Upper lobe of left lung (tissue), 6 donors: ENCODE data around the gene MXI1. TPM values are rescaled to one million over a fixed set of nuclear protein-coding genes. Genes with fewer than 3 reads are reported as not detected.

Experiments
- ATAC-seq, 2 donors: fragments of 200-7000 bp; cut with Tn5 transposase; one replicate each; pipeline ENCODE4 v1.9.1; 2022; ENCODE audit warnings: mild to moderate bottlenecking in 2 of 2, moderate library complexity in 2 of 2; ENCODE audit not compliant: low FRiP score in 2 of 2
- DNase-seq, 2 donors: peaks; one replicate each; pipeline ENCODE4 v3.0.0-alpha.2; 2019 to 2020
- H3K27ac ChIP-seq, 4 donors: fragments of 200-600 bp; sonication (generic); one replicate each; pipeline ENCODE4 v1.5.1; 2016 to 2019
- H3K27me3 ChIP-seq, 4 donors: fragments of 200-600 bp; sonication (generic); one replicate each; pipeline ENCODE4 v1.5.1; 2017 to 2019
- H3K36me3 ChIP-seq, 4 donors: fragments of 200-600 bp; sonication (generic); one replicate each; pipeline ENCODE4 v1.5.1; 2016 to 2019
- H3K4me1 ChIP-seq, 4 donors: fragments of 200-600 bp; sonication (generic); one replicate each; pipeline ENCODE4 v1.5.1; 2018 to 2019
- H3K4me3 ChIP-seq, 4 donors: fragments of 200-600 bp; sonication (generic); one replicate each; pipeline ENCODE4 v1.5.1; 2017 to 2019; ENCODE audit warnings: mild to moderate bottlenecking in 2 of 4, moderate library complexity in 1 of 4
- H3K9me3 ChIP-seq, 4 donors: fragments of 200-600 bp; sonication (generic); one replicate each; pipeline ENCODE4 v1.5.1; 2018 to 2019
- CTCF ChIP-seq, 6 experiments: fragments of 450-650 bp in 4 of 6; fragments of 200-600 bp in 2 of 6; sonication (generic) in 2 of 6; IDR thresholded peaks; one replicate each; pipeline ENCODE4 v1.5.1; 2016 to 2019; ENCODE audit warnings: antibody characterized with exemption in 6 of 6
- EP300 ChIP-seq, 4 donors: sonication (generic); formaldehyde crosslinking; IDR thresholded peaks; one replicate each; pipeline ENCODE4 v1.5.1; 2017; ENCODE audit warnings: antibody characterized with exemption in 4 of 4, control low read depth in 2 of 4
- POLR2A ChIP-seq, 4 donors: fragments of 450-650 bp; IDR thresholded peaks; one replicate each; pipeline ENCODE4 v1.5.1; 2016 to 2017; ENCODE audit warnings: antibody characterized with exemption in 4 of 4, mild to moderate bottlenecking in 2 of 4
- POLR2AphosphoS5 ChIP-seq, 2 donors: sonication (generic); formaldehyde crosslinking; IDR thresholded peaks; one replicate each; pipeline ENCODE4 v1.5.1; 2017; ENCODE audit warnings: antibody characterized with exemption in 2 of 2
- WGBS, 2 donors: methylation state at CpG; one replicate each; pipeline ENCODE4 v1.1.5; 2017 to 2018; 5-methylcytosine and 5-hydroxymethylcytosine counted together
- total RNA-seq, 6 donors: library from RNA; depleted of rRNA in 4 of 6; stranded (reverse); fragments of >200 nt in 4 of 6; gene quantifications; one replicate each; pipeline versions ENCODE4 v1.1.0 to v1.2.1, GENCODE V29; 2016 to 2021
- donor health status: DM: no; HTN: no; CAD: no; lungs with moderate emphysema.
- donor health status: DM: no; HTN: yes; CAD: no; lungs with severe emphysema.

MXI1 gene
- total RNA-seq, 6 donors from 2014 or later: 27.7 to 90.1 (median 45.2) TPM

- ATAC-seq (peak; percentile 65 to 72), DNase-seq (peak; percentile 80 to 85)
- Histone ChIP-seq H3K27ac (peak overlapping the region; percentile 11 to 75 (median 68)), H3K4me1 (peaks cover 6 to 27% (median 20%) of the 10 kb centered on the region in 4 donors), H3K9me3 (no peaks in the 10 kb centered on the region), H3K36me3 (no peaks in the 10 kb centered on the region), H3K4me3 (peak overlapping the region in 3 of 4 donors; percentile 22 to 42 (median 25)), H3K27me3 (no peaks in the 10 kb centered on the region)
- 2 to 12% methylated on average over 9 to 20 of the region's 20 CpGs for WGBS, 2 donors
- TF ChIP-seq POLR2A (IDR thresholded peaks at IDR 0.05) (peak in 1 of 4 donors; percentile 25), CTCF (IDR thresholded peaks at IDR 0.05) (peak in 2 of 6 experiments; percentile 18 to 24), EP300 (IDR thresholded peaks at IDR 0.05) (no peak), POLR2AphosphoS5 (IDR thresholded peaks at IDR 0.05) (peak; percentile 40 to 70)
These were observed 14.4 kb downstream of the MXI1 start for GRCh38 chr10:110221721-110222261.

GRCh38 chr10:110222641-110223297 lies 15.4 kb downstream of the MXI1 start:
- 78 to 96% methylated on average over 4 of the region's 4 CpGs for WGBS, 2 donors
- Histone ChIP-seq H3K36me3 (no peaks in the 10 kb centered on the region), H3K4me1 (peaks cover 10 to 33% (median 24%) of the 10 kb centered on the region in 4 donors), H3K9me3 (no peaks in the 10 kb centered on the region), H3K27me3 (no peaks in the 10 kb centered on the region), H3K27ac (peak overlapping the region in 2 of 4 donors; percentile 64 to 72), H3K4me3 (no peak overlapping the region)
- no peak for ATAC-seq
- DNase-seq: no peak
- TF ChIP-seq POLR2AphosphoS5 (IDR thresholded peaks at IDR 0.05) (no peak), EP300 (IDR thresholded peaks at IDR 0.05) (no peak), CTCF (IDR thresholded peaks at IDR 0.05) (no peak), POLR2A (IDR thresholded peaks at IDR 0.05) (no peak)

DNA sequence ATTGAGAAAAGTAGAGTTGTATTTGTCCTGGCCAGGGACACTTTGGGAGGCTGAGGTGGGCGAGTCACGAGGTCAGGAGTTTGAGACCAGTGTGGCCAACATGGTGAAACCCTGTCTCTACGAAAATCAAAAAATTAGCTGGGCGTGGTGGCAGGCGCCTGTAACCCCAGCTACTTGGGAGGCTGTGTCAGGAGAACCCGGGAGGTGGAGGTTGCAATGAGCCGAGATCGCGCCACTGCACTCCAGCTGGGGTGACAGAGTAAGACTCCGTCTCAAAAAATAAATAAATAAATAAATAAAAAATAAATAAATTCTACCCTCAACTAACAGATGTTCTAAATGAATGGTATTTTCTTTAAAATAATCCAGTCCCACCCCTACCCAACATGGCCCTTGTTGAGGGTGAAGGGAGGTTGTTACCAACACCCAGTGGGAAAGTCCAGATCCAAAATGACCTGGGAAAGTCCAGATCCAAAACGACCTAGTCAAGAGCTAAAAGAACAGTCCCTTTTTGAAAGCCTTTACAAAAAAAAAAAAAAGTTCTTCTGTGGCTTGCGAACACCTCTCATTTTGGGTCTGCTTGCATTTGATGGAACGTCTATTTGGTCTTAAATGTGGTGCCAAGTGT lies 16.0 kb downstream of the MXI1 start:
- no peaks in the 10 kb centered on the region for H3K9me3 ChIP-seq
- H3K4me3 ChIP-seq: no peak overlapping the region
- peaks cover 12 to 34% (median 24%) of the 10 kb centered on the region in 4 donors for H3K4me1 ChIP-seq
- no peaks in the 10 kb centered on the region for H3K27me3 ChIP-seq
- WGBS, 2 donors: 91% methylated on average over 13 of the region's 13 CpGs
- ATAC-seq (no peak), DNase-seq (no peak)
- H3K27ac ChIP-seq: no peak overlapping the region
- TF ChIP-seq EP300 (IDR thresholded peaks at IDR 0.05): no peak
- TF ChIP-seq CTCF (IDR thresholded peaks at IDR 0.05): no peak
- no peak for TF ChIP-seq POLR2AphosphoS5 (IDR thresholded peaks at IDR 0.05)
- no peak for TF ChIP-seq POLR2A (IDR thresholded peaks at IDR 0.05)
- peaks cover 0 to 5% (median 1%) of the 10 kb centered on the region in 4 donors for H3K36me3 ChIP-seq

DNA sequence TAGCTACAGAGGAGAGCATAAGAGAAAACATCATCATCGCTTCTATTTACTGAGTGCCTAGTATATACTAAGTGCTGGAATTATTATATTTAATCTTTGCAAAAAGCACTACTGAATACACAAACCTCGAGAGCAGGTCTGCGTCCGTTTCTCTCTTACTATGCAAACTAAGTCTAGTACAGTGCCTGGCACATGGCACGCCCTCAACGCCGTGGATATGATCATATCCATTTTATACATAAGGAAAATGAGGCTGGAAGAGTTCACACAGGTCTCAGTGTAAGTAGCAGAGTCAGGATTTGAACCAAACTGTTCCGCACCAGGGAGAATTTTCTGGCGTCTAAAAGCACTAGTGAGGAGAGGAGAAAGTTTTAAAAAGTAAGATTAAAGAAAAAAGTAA lies 17.6 kb downstream of the MXI1 start:
- Histone ChIP-seq H3K36me3 (peaks cover 0 to 19% (median 2%) of the 10 kb centered on the region in 4 donors), H3K4me1 (peaks cover 12 to 27% (median 23%) of the 10 kb centered on the region in 4 donors), H3K27ac (peak overlapping the region in 3 of 4 donors; percentile 87 to 93 (median 88)), H3K27me3 (no peaks in the 10 kb centered on the region), H3K4me3 (peak overlapping the region in 2 of 4 donors; percentile 86 to 96), H3K9me3 (no peaks in the 10 kb centered on the region)
- 63 to 75% methylated on average over 9 of the region's 9 CpGs for WGBS, 2 donors
- TF ChIP-seq CTCF (IDR thresholded peaks at IDR 0.05): no peak
- TF ChIP-seq EP300 (IDR thresholded peaks at IDR 0.05): no peak
- no peak for TF ChIP-seq POLR2AphosphoS5 (IDR thresholded peaks at IDR 0.05)
- no peak for TF ChIP-seq POLR2A (IDR thresholded peaks at IDR 0.05)
- ATAC-seq (no peak), DNase-seq (no peak)
